ENCODE data around the gene VAPA. TPM values are rescaled to one million over a fixed set of nuclear protein-coding genes. Genes with fewer than 3 reads are reported as not detected.

Gene VAPA
- polyA plus RNA-seq, 1 experiment = 170 TPM

DNA sequence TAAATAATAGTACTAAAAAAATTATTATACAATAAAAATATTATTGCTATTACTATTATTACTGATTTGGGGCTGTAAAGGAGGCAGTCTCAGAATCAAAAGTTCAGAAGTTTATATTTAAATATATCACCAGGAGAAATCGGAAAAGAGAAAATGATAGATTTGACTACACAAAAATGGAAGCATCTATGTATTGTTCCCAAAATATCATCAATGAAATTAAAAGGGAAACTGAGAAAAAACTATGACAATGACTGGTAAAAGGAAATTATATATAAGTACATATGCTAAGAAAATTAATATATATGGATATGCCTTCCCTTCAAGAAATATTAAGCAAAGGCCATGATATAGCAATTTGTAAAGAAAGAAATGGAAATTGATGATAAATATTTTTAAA is 35.7 kb upstream of the VAPA start:
- ChIA-PET CTCF (no interaction called here), POLR2A (no interaction called here)
- TF ChIP-seq, protein P1, sequence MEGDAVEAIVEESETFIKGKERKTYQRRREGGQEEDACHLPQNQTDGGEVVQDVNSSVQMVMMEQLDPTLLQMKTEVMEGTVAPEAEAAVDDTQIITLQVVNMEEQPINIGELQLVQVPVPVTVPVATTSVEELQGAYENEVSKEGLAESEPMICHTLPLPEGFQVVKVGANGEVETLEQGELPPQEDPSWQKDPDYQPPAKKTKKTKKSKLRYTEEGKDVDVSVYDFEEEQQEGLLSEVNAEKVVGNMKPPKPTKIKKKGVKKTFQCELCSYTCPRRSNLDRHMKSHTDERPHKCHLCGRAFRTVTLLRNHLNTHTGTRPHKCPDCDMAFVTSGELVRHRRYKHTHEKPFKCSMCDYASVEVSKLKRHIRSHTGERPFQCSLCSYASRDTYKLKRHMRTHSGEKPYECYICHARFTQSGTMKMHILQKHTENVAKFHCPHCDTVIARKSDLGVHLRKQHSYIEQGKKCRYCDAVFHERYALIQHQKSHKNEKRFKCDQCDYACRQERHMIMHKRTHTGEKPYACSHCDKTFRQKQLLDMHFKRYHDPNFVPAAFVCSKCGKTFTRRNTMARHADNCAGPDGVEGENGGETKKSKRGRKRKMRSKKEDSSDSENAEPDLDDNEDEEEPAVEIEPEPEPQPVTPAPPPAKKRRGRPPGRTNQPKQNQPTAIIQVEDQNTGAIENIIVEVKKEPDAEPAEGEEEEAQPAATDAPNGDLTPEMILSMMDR (IDR thresholded peaks at IDR 0.05; ENCODE audit: insufficient read depth, low read depth, low read length) = no peak
- no peak overlapping the region for H3K4me3 ChIP-seq (ENCODE audit: low read depth, low read length)
- H3K27me3 ChIP-seq (ENCODE audit: control insufficient read depth, insufficient read depth, low read length) = no peaks in the 10 kb centered on the region
- no peak for DNase-seq (ENCODE audit: low read depth)
- H3K36me3 ChIP-seq (ENCODE audit: control insufficient read depth, insufficient read depth, low read length) = no peaks in the 10 kb centered on the region

DNA sequence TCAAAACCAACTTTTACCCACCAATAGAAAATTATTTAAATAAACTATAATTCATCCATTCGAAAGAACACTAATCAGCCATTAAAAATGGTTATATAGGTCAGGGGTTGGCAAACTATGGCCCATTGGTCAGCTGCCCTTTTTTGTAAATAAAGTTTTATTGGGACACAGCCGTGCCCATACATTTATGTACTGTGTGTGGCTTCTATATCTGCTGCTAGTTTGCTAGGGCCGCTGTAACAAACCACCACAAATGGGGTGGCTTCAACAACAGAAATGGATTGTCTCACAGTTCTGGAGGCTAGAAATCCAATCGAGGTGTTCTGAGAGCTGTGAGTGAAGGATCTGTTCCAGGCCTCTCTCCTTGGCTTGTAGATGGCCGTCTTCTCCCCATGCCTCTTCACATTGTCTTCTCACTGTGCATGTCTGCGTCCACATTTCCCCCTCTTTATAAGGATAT is 35.0 kb upstream of the VAPA start:
- Histone ChIP-seq H3K27me3 (ENCODE audit: control insufficient read depth, insufficient read depth, low read length) (no peaks in the 10 kb centered on the region), H3K4me3 (ENCODE audit: low read depth, low read length) (no peak overlapping the region), H3K36me3 (ENCODE audit: control insufficient read depth, insufficient read depth, low read length) (no peaks in the 10 kb centered on the region)
- DNase-seq (ENCODE audit: low read depth) = no peak
- TF ChIP-seq, protein P1 (IDR thresholded peaks at IDR 0.05; ENCODE audit: insufficient read depth, low read depth, low read length) = no peak
- ChIA-PET CTCF (interaction anchor here (1.5 kb wide), 1 partner anchor 304 kb away, joined by 3 read pairs; no protein-coding TSS in a partner anchor), POLR2A (no interaction called here)

DNA sequence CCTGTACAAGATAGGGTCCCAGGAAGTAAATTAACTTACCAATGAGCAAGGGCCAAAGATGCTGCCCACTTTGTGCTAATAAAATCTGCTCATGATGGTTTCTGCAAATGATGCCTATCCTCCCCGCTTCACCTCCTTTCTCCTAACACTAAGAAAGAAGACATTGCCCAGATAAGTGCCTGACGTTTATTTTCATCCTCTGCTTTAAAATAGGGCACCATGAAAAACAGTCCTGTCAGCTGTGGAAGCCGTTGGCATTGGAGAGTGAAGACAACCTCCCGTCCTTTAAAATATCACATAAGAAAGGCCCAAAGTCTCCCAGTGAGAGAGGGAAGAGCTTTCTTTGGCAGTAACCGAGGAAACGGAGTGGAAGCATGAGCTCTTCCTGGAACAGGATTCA is 29.7 kb upstream of the VAPA start:
- DNase-seq (ENCODE audit: low read depth) = no peak
- POLR2A ChIA-PET = no interaction called here
- CTCF ChIA-PET = no interaction called here
- TF ChIP-seq, protein P1 (IDR thresholded peaks at IDR 0.05; ENCODE audit: insufficient read depth, low read depth, low read length) = no peak
- no peak overlapping the region for H3K4me3 ChIP-seq (ENCODE audit: low read depth, low read length)
- H3K36me3 ChIP-seq (ENCODE audit: control insufficient read depth, insufficient read depth, low read length) = no peaks in the 10 kb centered on the region
- H3K27me3 ChIP-seq (ENCODE audit: control insufficient read depth, insufficient read depth, low read length) = no peaks in the 10 kb centered on the region

DNA sequence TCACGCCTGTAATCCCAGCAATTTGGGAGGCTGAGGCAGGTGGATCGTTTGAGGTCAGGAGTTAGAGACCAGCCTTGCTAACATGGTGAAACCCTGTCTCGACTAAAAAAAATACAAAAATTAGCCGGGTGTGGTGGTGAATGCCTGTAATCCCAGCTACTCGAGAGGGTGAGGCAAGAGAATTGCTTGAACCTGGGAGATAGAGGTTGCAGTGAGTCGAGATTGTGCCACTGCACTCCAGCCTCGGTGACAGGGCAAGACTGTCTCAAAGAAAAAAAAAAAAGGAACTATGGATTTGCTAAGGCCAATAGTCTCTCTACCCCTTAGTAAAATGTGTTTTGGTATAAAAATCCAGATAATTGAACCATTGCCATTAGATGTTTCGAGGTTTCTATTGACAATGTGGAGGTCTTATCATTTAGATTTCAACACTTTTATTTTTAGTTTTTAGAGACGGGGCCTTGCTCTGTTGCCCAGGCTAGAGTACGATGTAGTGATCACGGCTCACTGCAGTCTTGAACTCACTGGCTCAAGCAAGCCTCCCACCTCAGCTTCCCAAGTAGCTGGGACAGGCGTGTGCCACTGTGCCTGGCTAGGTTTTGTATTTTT is 29.2 kb upstream of the VAPA start:
- POLR2A ChIA-PET = no interaction called here
- no peak for DNase-seq (ENCODE audit: low read depth)
- TF ChIP-seq, protein P1 (IDR thresholded peaks at IDR 0.05; ENCODE audit: insufficient read depth, low read depth, low read length) = no peak
- no peaks in the 10 kb centered on the region for H3K27me3 ChIP-seq (ENCODE audit: control insufficient read depth, insufficient read depth, low read length)
- CTCF ChIA-PET = interaction anchor here (0.9 kb wide), 1 partner anchor 29 kb away, joined by 4 read pairs; the partner anchor contains the start of gene VAPA
- no peaks in the 10 kb centered on the region for H3K36me3 ChIP-seq (ENCODE audit: control insufficient read depth, insufficient read depth, low read length)
- H3K4me3 ChIP-seq (ENCODE audit: low read depth, low read length) = no peak overlapping the region

DNA sequence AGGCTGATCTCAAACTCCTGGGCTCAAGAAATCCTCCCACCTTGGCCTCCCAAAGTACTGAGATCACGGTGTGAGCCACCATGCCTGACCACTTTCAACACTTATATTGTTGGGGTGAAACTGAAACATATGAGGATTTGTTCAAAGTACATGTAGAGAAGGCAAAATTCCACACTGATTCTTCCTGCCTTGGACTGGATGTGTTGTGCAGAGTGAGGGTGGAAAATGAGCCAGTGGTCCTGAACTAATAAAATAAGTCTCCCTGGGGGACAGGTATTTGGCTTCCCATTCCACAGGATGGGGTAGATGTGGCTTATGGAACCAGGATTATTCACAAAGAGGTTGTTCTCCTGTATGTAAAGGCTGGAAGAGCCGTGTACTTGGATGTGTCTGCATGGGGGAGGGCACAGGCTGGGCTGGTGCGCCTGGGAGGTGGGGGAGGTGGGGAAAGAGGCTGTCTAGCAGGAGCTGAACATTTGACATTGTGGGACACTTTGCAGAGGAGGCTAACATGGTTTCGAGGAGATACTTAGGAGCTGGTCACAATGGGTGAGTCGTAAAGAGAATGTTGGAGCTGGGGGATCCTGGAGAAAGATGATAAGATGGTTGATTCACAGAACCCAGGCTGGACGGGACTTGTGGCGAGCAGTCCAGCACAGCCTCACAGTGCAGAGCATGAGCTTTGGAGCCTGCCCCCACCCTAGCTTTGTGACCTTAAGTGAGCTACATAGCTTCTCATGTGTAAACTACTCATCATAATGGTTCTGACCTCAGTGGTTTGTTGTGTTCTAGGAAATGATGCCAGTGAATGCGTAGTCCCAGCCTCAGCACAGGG is 28.4 kb upstream of the VAPA start, which contains the start of gene TXNDC2:
Gene TXNDC2, plus strand, starts transcription at position 804 of the 835 bp plus-strand sequence. CDS start 708 bp downstream, outside the sequence.
- Histone ChIP-seq H3K4me3 (ENCODE audit: low read depth, low read length) (no peak within 1 kb of the TSS), H3K36me3 (ENCODE audit: control insufficient read depth, insufficient read depth, low read length) (no peaks in the 10 kb centered on the region), H3K27me3 (ENCODE audit: control insufficient read depth, insufficient read depth, low read length) (no peaks in the 10 kb centered on the region)
- DNase-seq (ENCODE audit: low read depth) = no peak
- ChIA-PET CTCF (interaction anchor here (0.9 to 1.1 kb wide), 2 partner anchors 16 to 28 kb away, joined by 3 to 4 read pairs; partner anchors contain the start of gene VAPA), POLR2A (no interaction called here)
- TF ChIP-seq, protein P1 (IDR thresholded peaks at IDR 0.05; ENCODE audit: insufficient read depth, low read depth, low read length) = no peak
